ENCODE data around the gene LAMB3.

LAMB3 gene

DNA sequence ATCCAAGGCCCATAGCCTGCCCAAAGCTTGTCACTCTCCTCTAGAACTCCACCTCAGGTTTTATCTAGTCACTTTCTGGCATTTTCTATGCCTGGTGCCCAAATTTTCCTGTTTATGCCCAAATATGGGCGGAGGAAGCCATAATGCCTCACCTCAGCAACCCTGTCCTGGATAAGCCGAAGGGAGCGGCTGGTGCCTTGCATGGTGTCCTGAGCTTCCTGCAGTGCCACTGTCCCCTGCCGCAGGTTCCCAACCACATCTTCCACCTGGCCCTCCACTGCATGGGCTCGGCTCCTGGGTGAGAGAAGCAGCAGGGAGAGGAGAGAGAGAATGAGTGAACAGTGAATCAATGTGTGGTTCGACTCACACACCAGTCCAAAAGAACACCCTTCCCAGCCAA, 34.5 kb downstream of the LAMB3 start:
- no peak for DNase-seq (ENCODE audit: low read depth in 2 of 2)

DNA sequence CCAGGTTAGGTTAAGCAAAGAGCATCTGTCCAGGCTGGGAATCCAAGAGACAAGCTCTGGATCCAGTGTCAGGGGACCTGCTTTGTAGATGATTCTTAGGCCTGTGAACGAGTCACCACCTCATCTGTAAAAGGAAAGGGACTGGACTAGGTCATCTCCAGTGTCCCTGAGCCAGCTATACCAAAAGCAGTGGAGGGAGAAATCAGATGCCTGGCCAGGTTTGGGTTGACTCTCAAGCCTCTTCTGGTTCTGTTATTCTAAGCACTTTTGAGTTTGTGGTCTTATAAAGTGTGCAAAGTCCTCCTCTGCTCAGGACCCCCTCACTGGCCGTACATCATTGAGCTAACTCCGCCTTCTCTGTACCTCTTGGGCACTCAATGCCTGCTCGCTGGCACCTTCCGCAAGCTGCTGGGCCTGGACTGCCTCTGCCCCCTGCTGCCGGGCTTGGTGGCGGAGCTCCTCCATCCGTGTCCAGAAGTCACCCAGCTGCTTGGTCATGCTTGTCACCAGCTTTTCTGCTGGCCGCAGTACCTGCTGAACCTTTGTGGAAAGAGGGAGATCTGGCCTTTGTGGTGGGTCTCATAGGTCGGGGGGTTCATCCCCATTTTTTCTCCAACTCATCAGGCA, 35.1 kb downstream of the LAMB3 start:
- no peak for DNase-seq (ENCODE audit: low read depth in 2 of 2)

DNA sequence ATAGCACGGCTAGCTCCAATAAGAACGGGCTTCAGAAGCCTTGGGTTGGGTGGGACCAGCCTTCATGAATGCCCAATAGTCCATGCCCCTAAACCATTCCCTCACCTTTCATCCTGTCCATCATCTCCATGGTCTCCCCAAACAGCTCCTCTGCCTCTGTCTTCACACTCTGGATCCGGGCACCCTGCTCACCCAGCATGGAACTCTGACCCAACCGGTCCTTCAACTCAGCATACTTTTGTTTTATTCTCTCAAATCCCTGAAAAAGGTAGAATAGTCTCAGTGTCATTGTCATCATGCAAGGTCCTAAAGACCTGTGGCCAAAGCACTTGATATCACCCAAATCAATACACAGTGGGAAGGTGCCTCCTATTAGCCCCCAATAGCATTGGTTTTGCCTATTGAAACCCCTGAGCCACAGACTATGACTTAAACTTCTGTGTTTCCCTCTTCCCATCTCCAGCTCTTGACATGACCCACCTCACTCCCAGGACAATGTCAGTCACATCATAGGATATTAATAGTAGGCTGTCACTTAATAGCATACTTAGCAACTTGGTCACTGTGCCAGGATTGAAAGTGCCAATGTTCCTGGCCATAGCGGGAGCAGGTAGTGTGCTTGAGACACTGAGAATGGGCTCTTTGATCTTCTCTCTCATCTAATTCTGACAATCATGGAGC, 35.7 kb downstream of the LAMB3 start:
- no peak for DNase-seq (ENCODE audit: low read depth in 2 of 2)

DNA sequence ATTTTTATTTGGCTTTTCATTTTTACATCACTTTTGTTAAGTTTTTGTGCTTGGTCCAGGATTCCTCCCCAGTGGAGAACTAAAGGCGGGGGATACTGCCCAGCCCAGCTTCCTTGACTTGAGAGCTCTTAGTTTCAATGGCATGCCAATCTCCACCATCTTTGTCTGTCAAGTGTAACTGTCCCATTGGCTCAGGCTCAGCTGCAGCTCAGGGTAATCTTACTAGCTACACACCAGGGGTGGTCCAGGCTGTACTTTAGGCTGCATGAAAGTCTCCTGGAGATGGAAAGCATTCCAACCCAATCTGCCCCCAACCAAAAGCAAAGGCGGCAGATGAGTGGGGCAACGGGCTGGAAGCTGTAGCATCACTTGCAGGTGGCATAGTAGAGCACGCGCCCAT, 37.3 kb downstream of the LAMB3 start:
- DNase-seq (ENCODE audit: low read depth in 2 of 2): no peak

DNA sequence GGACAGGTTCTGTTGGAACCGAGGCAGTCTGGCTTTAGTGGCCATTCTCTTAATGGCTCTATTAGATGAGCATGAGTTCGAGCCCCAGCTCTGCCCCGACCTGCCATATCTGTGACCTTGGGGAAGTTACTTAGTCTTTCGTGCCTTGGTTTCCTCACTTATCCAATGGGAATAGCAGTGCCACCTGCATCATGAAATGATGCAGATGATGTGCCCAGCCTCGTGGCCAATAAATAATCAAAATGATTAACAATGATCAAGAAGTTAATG, 38.1 kb downstream of the LAMB3 start:
- DNase-seq (ENCODE audit: low read depth in 2 of 2): no peak

DNA sequence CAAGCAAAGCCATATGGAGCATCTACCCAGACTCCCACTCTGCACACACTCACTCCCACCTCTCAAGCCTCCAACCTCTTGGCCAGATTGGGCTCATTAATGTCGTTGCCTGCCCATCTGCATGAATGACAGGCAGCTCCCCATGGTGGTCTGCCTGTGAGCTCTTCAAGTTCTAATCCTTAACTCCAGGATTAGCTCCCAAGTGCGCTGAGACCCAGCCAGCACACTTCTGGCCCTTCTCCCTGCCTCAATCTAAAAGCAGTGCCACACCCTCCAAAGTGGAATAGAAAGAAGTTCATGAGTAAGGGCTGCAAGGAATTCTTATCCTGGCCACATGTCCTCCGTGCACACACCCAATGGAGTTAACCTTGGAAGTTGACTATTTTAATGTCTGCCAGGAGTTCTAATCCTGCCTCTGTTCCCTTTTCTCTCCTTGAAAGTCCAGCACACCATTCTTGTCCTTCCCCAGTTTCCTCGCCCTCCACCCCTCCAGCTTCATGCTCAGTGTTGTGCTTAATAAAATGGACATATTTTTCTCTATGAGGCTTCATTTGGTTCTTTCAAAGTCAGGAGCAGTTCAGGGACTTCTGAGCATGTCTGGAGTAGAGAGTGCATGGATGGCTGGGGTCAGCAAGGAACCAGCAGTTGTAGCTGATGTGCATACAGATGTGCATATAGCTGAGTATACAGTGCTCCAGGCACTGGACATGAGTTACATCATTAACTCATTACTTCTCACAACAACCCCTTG, 38.6 kb downstream of the LAMB3 start:
- DNase-seq (ENCODE audit: low read depth in 2 of 2): no peak

- DNase-seq (ENCODE audit: low read depth in 2 of 2): no peak
Measured at GRCh38 chr1:209612646-209613399, 39.4 kb downstream of the LAMB3 start.

DNA sequence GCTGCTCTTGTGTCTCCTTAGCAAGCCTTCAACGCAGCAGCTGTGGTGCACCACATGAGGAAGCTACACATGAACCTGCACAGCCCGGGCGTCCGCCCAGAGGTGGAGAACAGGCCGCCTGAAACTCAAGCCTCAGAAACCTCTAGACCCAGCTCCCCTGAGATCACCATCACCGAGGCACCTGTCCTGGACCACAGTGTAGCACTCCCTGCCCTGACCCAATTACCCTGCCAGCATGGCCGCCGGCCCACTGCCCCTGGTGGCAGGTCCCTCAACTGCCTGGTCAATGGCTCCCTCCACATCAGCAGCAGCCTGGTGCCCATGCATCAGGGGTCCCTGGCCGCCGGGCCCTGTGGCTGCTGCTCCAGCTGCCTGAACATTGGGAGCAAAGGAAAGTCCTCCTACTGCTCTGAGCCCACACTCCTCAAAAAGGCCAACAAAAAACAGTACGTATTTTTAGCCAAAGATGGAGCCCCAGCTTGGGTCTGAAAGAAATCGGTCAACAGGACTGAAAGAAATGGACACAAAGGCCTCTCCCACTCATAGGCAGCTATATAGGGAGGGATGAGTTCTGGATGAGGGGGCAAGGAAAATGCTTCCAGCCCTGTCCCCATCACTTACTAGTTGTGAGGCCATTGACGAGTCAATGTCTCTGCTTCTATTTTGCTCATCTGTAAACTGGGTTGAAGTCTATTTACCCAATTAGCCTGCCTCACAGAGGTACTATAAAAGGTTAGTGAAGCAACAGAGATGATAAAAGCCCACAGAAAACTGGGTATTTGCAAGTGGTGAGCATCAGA, 40.3 kb downstream of the LAMB3 start:
- DNase-seq (ENCODE audit: low read depth in 2 of 2): no peak

- no peak for DNase-seq (ENCODE audit: low read depth in 2 of 2)
Measured at GRCh38 chr1:209610631-209610905, 41.7 kb downstream of the LAMB3 start.

GRCh38 chr1:209609791-209610630, 42.2 kb downstream of the LAMB3 start:
- DNase-seq (ENCODE audit: low read depth in 2 of 2): no peak

GRCh38 chr1:209609041-209609790, 43.0 kb downstream of the LAMB3 start:
- no peak for DNase-seq (ENCODE audit: low read depth in 2 of 2)

DNA sequence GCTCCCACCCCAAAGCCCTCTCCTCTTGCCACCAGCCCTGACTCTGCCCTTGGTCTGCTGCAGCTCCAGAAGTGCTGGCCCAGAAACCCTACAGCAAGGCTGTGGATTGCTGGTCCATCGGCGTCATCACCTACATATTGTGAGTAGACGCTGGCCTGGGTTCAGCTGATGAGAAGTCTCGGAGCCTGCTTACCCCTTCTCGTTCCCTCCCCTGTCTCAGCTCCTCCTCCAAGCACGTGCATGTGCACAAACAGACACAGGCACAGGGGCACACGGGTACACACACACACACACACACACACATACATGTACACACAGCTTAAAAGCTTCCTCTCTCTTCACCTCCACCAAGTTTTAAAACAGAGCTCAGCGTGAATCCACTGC, 44.4 kb downstream of the LAMB3 start:
- no peak for DNase-seq (ENCODE audit: low read depth in 2 of 2)

DNA sequence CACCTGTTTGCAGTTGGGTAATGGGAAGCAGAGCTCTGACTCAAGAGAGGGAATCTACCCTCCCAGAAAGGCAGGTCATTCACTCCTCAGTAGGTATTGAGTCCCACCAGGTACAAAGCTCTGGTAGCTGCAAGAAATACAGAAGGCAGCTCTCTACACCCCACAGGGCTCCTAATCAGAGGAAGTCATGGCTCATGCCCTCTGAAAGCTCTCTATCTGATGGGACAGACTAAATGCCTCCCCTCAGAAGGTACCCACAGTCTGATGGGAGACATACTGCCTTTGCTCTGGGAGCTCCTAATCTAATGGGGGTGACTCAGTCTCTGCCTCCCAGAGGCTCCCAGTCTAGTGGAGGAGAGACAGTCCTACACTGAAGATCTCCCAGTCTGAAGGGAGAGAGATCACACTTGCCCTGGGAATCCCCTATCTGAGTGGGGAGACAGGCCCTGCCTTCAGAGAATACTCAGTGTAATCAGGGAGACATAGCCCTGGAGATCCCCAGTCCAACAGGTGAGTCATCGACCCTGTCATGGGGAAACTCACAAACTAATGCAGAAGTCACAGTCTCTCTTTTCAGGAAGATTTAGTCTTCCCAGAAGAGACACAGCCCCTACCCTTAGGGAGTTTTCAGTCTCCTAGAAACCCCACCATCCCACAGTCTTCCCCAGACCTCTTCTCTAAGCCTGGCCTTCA, 45.0 kb downstream of the LAMB3 start:
- no peak for DNase-seq (ENCODE audit: low read depth in 2 of 2)

GRCh38 chr1:209603877-209604276, 48.3 kb downstream of the LAMB3 start:
- no peak for DNase-seq (ENCODE audit: low read depth in 2 of 2)

DNA sequence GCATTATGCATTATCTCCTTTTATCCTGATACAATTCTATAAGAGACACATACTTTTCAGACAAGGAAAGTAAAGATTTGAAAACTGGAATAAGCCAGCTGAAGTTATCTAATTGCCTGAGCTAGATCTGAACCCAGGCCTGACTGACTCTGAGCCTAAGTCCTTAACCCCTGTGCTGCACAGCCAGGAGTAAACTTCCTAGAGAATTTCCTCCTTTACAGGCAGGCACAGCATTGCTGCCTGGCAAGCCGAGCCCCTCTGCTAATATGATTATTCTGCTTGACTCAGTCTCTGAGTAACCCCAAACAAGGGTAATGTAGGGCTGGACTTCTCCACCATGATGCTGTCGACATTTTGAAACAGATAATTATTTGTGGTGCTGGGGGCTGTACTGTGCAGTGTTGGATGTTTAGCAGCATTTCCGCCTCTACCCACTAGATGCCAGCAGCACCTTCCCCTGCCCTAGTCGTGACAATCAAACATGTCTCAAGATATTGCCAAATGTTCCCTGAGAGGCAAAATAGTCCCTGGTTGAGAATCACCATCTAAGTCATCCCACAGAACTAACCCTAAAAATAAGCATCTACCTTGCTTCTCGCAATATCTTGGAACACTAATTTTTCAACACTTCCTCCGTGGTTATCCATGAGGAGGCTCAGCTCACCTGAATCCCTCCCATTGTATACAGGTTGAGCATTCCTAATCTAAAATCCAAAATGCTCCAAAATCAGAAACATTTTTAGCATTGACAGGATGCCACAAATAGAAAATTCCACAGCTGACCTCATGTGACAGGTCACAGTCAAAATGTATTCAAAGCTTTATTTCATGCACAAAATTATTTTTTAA, 50.2 kb downstream of the LAMB3 start:
- DNase-seq (ENCODE audit: low read depth in 2 of 2): no peak

DNA sequence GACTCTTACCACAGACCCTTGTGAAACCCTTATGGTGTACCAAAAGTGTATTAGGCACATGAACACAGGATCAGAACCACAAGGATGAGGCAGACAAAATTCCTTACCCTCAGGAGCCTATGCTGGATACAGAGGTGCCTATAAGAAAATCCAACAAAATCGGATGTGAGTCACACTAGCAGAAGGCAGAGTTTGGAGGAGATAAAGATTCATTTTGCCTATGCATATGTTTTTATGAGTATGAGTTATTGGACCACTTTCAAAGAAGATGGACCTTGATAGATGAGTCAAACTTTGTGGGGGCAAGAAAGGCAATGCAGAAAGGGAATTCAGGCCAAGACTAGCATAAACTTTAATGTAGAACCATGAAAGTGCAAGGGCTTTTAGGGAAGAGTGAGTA, 51.7 kb downstream of the LAMB3 start:
- DNase-seq (ENCODE audit: low read depth in 2 of 2): no peak

GRCh38 chr1:209598227-209598626, 54.0 kb downstream of the LAMB3 start:
- DNase-seq (ENCODE audit: low read depth in 2 of 2): no peak

GRCh38 chr1:209597499-209597898, 54.7 kb downstream of the LAMB3 start:
- no peak for DNase-seq (ENCODE audit: low read depth in 2 of 2)
